NB4 (cell line): ENCODE measurements around the gene FAM181A.

Source experiments
- CTCF ChIP-seq: IDR thresholded peaks from one replicate; pipeline ENCODE4 v1.5.1; 2012; ENCODE audit warnings: low read depth, low read length
- MAX ChIP-seq: IDR thresholded peaks from 2 replicates; pipeline ENCODE4 v1.6.1; 2011; ENCODE audit warnings: low read depth, low read length
- MYC ChIP-seq: IDR thresholded peaks from 2 replicates; pipeline ENCODE4 v1.6.1; 2011; ENCODE audit warnings: low read depth, low read length
- POLR2A ChIP-seq: IDR thresholded peaks from 2 replicates; pipeline ENCODE4 v1.6.1; 2011; ENCODE audit warnings: mild to moderate bottlenecking; ENCODE audit not compliant: insufficient read length; ENCODE audit errors: extremely low read depth

GRCh38 chr14:93957333-93957710 is 30.2 kb downstream of the FAM181A start:
- TF ChIP-seq CTCF (no peak), MAX (no peak), MYC (no peak), POLR2A (no peak)
